HG03103 (cell line): ENCODE data around the gene UQCRHL.

Source experiments
- ATAC-seq: cut with Tn5 transposase; IDR thresholded peaks from one replicate; pipeline ENCODE4 v1.9.1; 2021; ENCODE audit warnings: low read depth; ENCODE audit not compliant: unreplicated experiment

Gene UQCRHL

GRCh38 chr1:15760520-15761211 lies 46.8 kb downstream of the UQCRHL start:
- ATAC-seq = no peak

DNA sequence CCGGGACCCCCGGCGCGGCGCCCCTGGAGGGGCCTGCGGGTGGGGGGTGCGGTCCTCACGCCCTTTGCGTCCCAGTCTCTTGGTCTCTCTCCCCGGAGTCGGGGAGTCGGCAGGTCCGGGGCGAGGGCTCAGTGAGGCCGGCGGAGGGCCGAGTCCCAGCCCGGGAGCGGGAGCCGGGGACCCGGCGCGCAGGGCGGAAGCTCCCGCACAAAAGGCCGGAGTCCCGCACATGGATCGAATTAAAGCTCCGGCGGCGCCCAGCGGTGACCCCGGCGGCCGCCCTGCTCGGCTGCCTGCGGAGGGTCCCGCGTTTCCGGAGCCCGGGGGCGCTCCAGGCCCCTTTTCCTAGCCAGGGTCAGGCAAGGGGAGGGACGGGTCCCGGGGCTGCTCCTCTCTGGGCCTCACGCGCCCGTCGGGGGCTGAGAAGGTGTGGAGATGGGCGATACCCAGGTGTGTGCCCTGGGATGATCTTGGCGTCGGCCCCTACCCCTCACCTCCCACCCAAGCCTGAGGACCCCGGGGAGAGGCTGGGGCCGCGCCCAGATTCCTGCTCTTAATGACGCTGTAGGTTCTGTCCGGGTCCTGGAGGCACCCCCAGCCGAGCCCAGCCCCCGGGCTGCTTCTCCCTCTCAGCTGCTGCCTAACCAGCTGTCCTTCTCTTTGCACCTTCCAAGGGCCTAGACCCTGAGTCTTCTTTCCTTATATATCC lies 48.3 kb downstream of the UQCRHL start:
- no peak for ATAC-seq

GRCh38 chr1:15758343-15758931 lies 49.0 kb downstream of the UQCRHL start, which contains the start of gene FBLIM1:
FBLIM1 (plus strand) TSS chr1:15758795; CDS start chr1:15764984, 6,189 bp downstream.
- ATAC-seq = no peak

- ATAC-seq = no peak
Observed at GRCh38 chr1:15757575-15758342, 49.7 kb downstream of the UQCRHL start.
